Type B pancreatic cell (in vitro differentiated cells): ENCODE measurements around the gene PIANP. TPM values are rescaled to one million over a fixed set of nuclear protein-coding genes. Genes with fewer than 3 reads are reported as not detected.
A peak's percentile ranks its signal among the peaks of the same experiment; 100 is the strongest.

ENCODE experiments used
- DNase-seq: peaks from one replicate; pipeline ENCODE4 v3.0.0; 2021; ENCODE audit warnings: mixed read lengths; ENCODE audit not compliant: unreplicated experiment; ENCODE audit errors: extremely low spot score
- H3K27ac Mint-ChIP-seq: 2 replicates; pipeline ENCODE4 v1.8.0; 2021; ENCODE audit warnings: mild to moderate bottlenecking, mixed read lengths
- H3K27me3 Mint-ChIP-seq: 2 replicates; pipeline ENCODE4 v1.8.0; 2021; ENCODE audit warnings: mixed read lengths
- H3K36me3 Mint-ChIP-seq: 2 replicates; pipeline ENCODE4 v1.8.0; 2021; ENCODE audit warnings: mixed read lengths
- H3K4me1 Mint-ChIP-seq: one replicate; pipeline ENCODE4 v1.8.0; 2021; ENCODE audit warnings: mixed read lengths; ENCODE audit not compliant: unreplicated experiment
- H3K4me3 Mint-ChIP-seq: 2 replicates; pipeline ENCODE4 v1.8.0; 2021; ENCODE audit warnings: mild to moderate bottlenecking, mixed read lengths
- H3K9me3 Mint-ChIP-seq: 2 replicates; pipeline ENCODE4 v1.8.0; 2021; ENCODE audit warnings: mixed read lengths
- total RNA-seq: library from RNA; stranded (reverse); gene quantifications from 2 replicates; pipeline ENCODE4 v1.2.1, GENCODE V29; 2021; ENCODE audit warnings: low replicate concordance
- TF ChIP-seq, protein P1 (sequence below): fragments of 200-600 bp; sonication (generic); conservative IDR thresholded peaks from 2 replicates; pipeline ENCODE4 v1.5.0; 2021; ENCODE audit warnings: antibody characterized with exemption, mild to moderate bottlenecking

PIANP gene
- total RNA-seq, 1 donor from 2014 or later: 3.9 TPM

DNA sequence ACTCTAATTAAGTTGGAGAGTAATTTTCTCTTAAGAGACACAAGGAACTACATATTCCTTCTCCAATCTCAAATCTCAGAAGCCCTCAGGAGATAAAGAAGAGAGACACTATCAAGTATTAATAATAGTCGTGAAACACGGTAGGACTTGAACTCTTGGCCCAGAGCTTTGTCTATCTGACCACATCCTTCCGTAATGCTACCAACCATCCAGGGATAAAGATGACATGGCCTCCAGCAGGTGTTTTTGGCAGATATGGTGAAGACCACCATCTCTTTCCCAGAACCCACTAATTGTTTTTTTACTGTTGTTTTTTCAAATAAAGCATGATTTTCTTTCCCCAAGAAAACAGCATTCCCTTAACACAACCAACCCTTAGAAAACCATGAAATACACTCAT is 14.8 kb downstream of the PIANP start:
- Mint-ChIP-seq H3K27ac (peak overlapping the region; percentile 93), H3K36me3 (peaks cover 37% of the 10 kb centered on the region), H3K4me1 (peaks cover 16% of the 10 kb centered on the region), H3K4me3 (no peak overlapping the region), H3K9me3 (no peaks in the 10 kb centered on the region), H3K27me3 (no peaks in the 10 kb centered on the region)
- TF ChIP-seq, protein P1, sequence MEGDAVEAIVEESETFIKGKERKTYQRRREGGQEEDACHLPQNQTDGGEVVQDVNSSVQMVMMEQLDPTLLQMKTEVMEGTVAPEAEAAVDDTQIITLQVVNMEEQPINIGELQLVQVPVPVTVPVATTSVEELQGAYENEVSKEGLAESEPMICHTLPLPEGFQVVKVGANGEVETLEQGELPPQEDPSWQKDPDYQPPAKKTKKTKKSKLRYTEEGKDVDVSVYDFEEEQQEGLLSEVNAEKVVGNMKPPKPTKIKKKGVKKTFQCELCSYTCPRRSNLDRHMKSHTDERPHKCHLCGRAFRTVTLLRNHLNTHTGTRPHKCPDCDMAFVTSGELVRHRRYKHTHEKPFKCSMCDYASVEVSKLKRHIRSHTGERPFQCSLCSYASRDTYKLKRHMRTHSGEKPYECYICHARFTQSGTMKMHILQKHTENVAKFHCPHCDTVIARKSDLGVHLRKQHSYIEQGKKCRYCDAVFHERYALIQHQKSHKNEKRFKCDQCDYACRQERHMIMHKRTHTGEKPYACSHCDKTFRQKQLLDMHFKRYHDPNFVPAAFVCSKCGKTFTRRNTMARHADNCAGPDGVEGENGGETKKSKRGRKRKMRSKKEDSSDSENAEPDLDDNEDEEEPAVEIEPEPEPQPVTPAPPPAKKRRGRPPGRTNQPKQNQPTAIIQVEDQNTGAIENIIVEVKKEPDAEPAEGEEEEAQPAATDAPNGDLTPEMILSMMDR: no peak
- DNase-seq: no peak

DNA sequence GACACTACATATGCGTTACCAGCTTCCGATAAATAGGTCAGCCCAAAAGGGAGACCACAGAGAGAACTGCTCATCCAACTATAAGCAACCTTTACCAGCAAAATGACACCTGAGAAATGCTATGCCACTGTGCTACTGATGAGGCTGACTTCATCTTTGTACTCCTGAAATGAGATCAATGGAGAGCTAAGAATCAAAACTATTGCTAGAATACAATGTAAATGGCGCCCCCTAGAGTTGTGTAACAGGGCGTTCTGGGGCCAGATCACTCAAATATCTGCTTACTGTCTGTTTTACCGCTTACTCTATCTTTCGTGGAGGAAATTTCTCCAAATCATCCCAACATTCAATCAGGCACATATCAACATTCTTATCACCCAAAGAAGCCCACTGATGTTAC is 16.0 kb downstream of the PIANP start:
- H3K36me3 Mint-ChIP-seq: peaks cover 34% of the 10 kb centered on the region
- no peak overlapping the region for H3K4me3 Mint-ChIP-seq
- TF ChIP-seq, protein P1: peak; percentile 77
- H3K4me1 Mint-ChIP-seq: peaks cover 16% of the 10 kb centered on the region
- no peaks in the 10 kb centered on the region for H3K9me3 Mint-ChIP-seq
- DNase-seq: no peak
- H3K27me3 Mint-ChIP-seq: no peaks in the 10 kb centered on the region
- no peak overlapping the region for H3K27ac Mint-ChIP-seq

DNA sequence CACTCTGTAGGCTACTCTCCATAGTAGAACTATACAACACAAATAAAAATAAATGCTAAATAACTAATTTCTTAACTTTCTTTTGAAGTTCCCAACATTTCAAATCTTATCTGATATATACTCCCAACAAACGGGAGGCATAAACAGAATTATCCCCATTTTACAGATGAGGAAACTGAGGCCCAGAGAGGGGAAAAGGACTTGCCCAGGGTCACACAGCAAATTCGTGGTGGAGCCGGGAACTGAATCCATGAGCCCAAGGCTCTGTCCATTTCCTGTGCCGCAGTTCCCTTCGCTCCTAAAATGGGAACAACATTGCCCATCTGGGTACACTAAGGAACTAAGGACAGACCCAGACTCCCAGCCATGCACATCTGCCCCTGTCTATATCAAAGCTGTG is 23.7 kb downstream of the PIANP start:
- peaks cover 56% of the 10 kb centered on the region for H3K36me3 Mint-ChIP-seq
- TF ChIP-seq, protein P1: no peak
- H3K4me1 Mint-ChIP-seq: no peaks in the 10 kb centered on the region

GRCh38 chr12:6672143-6672542 is 28.5 kb downstream of the PIANP start:
- Mint-ChIP-seq H3K27ac (no peak overlapping the region), H3K4me3 (no peak overlapping the region), H3K9me3 (no peaks in the 10 kb centered on the region), H3K36me3 (peaks cover 56% of the 10 kb centered on the region), H3K27me3 (no peaks in the 10 kb centered on the region), H3K4me1 (no peaks in the 10 kb centered on the region)
- no peak for DNase-seq
- TF ChIP-seq, protein P1: no peak

More for the DNA sequence above, 23.7 kb downstream of the PIANP start:
- no peak for DNase-seq
- Mint-ChIP-seq H3K27me3 (no peaks in the 10 kb centered on the region), H3K27ac (no peak overlapping the region), H3K4me3 (no peak overlapping the region), H3K9me3 (no peaks in the 10 kb centered on the region)

- Mint-ChIP-seq H3K9me3 (no peaks in the 10 kb centered on the region), H3K4me3 (no peak overlapping the region), H3K36me3 (peaks cover 48% of the 10 kb centered on the region), H3K27me3 (no peaks in the 10 kb centered on the region), H3K27ac (no peak overlapping the region), H3K4me1 (peaks cover 8% of the 10 kb centered on the region)
- TF ChIP-seq, protein P1: no peak
- no peak for DNase-seq
Measured at GRCh38 chr12:6667559-6668210, 32.9 kb downstream of the PIANP start.
